H1 (cell line): ENCODE data around the gene ALG14. TPM values are rescaled to one million over a fixed set of nuclear protein-coding genes. Genes with fewer than 3 reads are reported as not detected.

Experiments used
- CTCF ChIA-PET: fragments of 300-600 bp; sonication (Branson Sonifier 250); formaldehyde crosslinking; loops from one replicate; lab custom pipeline; 2021; ENCODE audit not compliant: partially characterized antibody; lab: Charles Lee
- POLR2A ChIA-PET: fragments of 300-600 bp; sonication (Branson Sonifier 250); formaldehyde crosslinking; loops from one replicate; lab custom pipeline; 2021; ENCODE audit warnings: inconsistent platforms; ENCODE audit not compliant: partially characterized antibody; lab: Charles Lee
- DNase-seq, 2 experiments: peaks; one replicate each; pipeline versions ENCODE4 v3.0.0 to v3.0.0-alpha.2; 2010 to 2022; ENCODE audit warnings: low spot score in 2 of 2, low read depth in 1 of 2, mixed read lengths in 1 of 2
- FAIRE-seq: peaks from 2 replicates; lab custom pipeline; 2011; peaks lifted over from hg19 to GRCh38; lab: Jason Lieb, UNC
- H2AFZ ChIP-seq: 2 replicates; pipeline ENCODE4 v1.8.1; 2012; ENCODE audit warnings: low read length, inconsistent platforms
- H2AK5ac ChIP-seq: 2 replicates; pipeline ENCODE4 v1.6.1; 2013; ENCODE audit warnings: low read depth, low read length
- H2BK120ac ChIP-seq: replicated peaks from 2 replicates; pipeline ENCODE3; 2013; ENCODE audit warnings: low read depth, low read length, inconsistent platforms
- H2BK12ac ChIP-seq: 2 replicates; pipeline ENCODE4 v1.6.1; 2013; ENCODE audit warnings: low read depth, low read length
- H2BK15ac ChIP-seq: 2 replicates; pipeline ENCODE4 v1.6.1; 2013; ENCODE audit warnings: low read length
- H2BK20ac ChIP-seq: 2 replicates; pipeline ENCODE4 v1.6.1; 2013; ENCODE audit warnings: low read length
- H2BK5ac ChIP-seq: 2 replicates; pipeline ENCODE4 v1.6.1; 2013; ENCODE audit warnings: low read depth, low read length
- H3K14ac ChIP-seq: 2 replicates; pipeline ENCODE4 v1.6.1; 2013; ENCODE audit warnings: inconsistent platforms; ENCODE audit not compliant: insufficient read length
- H3K18ac ChIP-seq: 2 replicates; pipeline ENCODE4 v1.6.1; 2013; ENCODE audit warnings: low read length; ENCODE audit errors: extremely low read depth
- H3K23ac ChIP-seq: 2 replicates; pipeline ENCODE4 v1.6.1; 2013; ENCODE audit warnings: inconsistent platforms; ENCODE audit not compliant: insufficient read length
- H3K23me2 ChIP-seq: 2 replicates; pipeline ENCODE4 v1.6.1; 2013; ENCODE audit warnings: low read depth, low read length
- H3K27ac ChIP-seq: 2 replicates; pipeline ENCODE4 v1.6.1; 2011; ENCODE audit warnings: low read depth, low read length, inconsistent platforms
- H3K27me3 ChIP-seq, 4 experiments: replicated peaks in 1 of 4; 1 replicate in 1 of 4; 2 replicates in 3 of 4; pipeline versions ENCODE4 v1.6.1 to v1.8.1; 2011 to 2013; ENCODE audit warnings: low read length in 3 of 4, mild to moderate bottlenecking in 3 of 4, inconsistent platforms in 2 of 4, mixed read lengths in 2 of 4, moderate library complexity in 1 of 4; ENCODE audit not compliant: control insufficient read depth in 3 of 4, insufficient read depth in 3 of 4; ENCODE audit errors: extremely low read depth in 1 of 4
- H3K36me3 ChIP-seq, 4 experiments: 2 replicates each; pipeline versions ENCODE4 v1.6.1 to v1.8.1; 2011 to 2013; ENCODE audit warnings: mild to moderate bottlenecking in 4 of 4, low read length in 3 of 4, moderate library complexity in 2 of 4, control low read depth in 1 of 4, inconsistent platforms in 1 of 4; ENCODE audit not compliant: insufficient read depth in 4 of 4, control insufficient read depth in 2 of 4
- H3K4ac ChIP-seq: replicated peaks from 2 replicates; pipeline ENCODE3; 2013; ENCODE audit warnings: low read length, low read depth, mixed read lengths, inconsistent platforms; ENCODE audit not compliant: insufficient read length
- H3K4me1 ChIP-seq, 4 experiments: replicated peaks in 1 of 4; 1 replicate in 1 of 4; 2 replicates in 3 of 4; pipeline versions ENCODE4 v1.6.1 to v1.8.1; 2011 to 2013; ENCODE audit warnings: low read length in 3 of 4, inconsistent platforms in 2 of 4, mixed read lengths in 1 of 4; ENCODE audit not compliant: insufficient read depth in 4 of 4, control insufficient read depth in 3 of 4
- H3K4me2 ChIP-seq, 2 experiments: 2 replicates each; pipeline versions ENCODE4 v1.6.1 to v1.8.1; 2011 to 2013; ENCODE audit warnings: low read depth in 2 of 2, low read length in 2 of 2, control low read depth in 1 of 2, inconsistent platforms in 1 of 2, mild to moderate bottlenecking in 1 of 2; ENCODE audit not compliant: insufficient read depth in 1 of 2
- H3K4me3 ChIP-seq, 4 experiments: fragments of 200-600, 300-600 bp in 1 of 4; sonication (generic), shearing (Covaris generic), sonication (Bioruptor Twin) in 1 of 4; 2 replicates each; pipeline versions ENCODE4 v1.5.1 to v1.8.1; 2011 to 2016; ENCODE audit warnings: low read length in 4 of 4, low read depth in 3 of 4, control low read depth in 2 of 4, inconsistent platforms in 2 of 4, mild to moderate bottlenecking in 2 of 4, mixed read lengths in 1 of 4, moderate library complexity in 1 of 4; ENCODE audit not compliant: insufficient read depth in 2 of 4; ENCODE audit errors: extremely low read depth in 1 of 4
- H3K56ac ChIP-seq: replicated peaks from 2 replicates; pipeline ENCODE3; 2013; ENCODE audit warnings: low read depth, mild to moderate bottlenecking, mixed read lengths, low read length, inconsistent platforms; ENCODE audit not compliant: insufficient read length
- H3K79me1 ChIP-seq: 2 replicates; pipeline ENCODE4 v1.6.1; 2013; ENCODE audit warnings: low read depth, low read length, control low read depth
- H3K79me2 ChIP-seq, 2 experiments: 2 replicates each; pipeline versions ENCODE4 v1.6.1 to v1.8.1; 2012 to 2013; ENCODE audit warnings: low read length in 2 of 2, mild to moderate bottlenecking in 2 of 2, inconsistent platforms in 1 of 2; ENCODE audit not compliant: insufficient read depth in 2 of 2, control insufficient read depth in 1 of 2
- H3K9ac ChIP-seq, 4 experiments: replicated peaks in 1 of 4; 1 replicate in 1 of 4; 2 replicates in 3 of 4; pipeline versions ENCODE4 v1.6.1 to v1.8.1; 2011 to 2013; ENCODE audit warnings: low read depth in 3 of 4, low read length in 3 of 4, control low read depth in 2 of 4, mild to moderate bottlenecking in 2 of 4, moderate library complexity in 2 of 4, inconsistent platforms in 1 of 4; ENCODE audit errors: extremely low read depth in 1 of 4
- H3K9me3 ChIP-seq, 2 experiments: 2 replicates each; pipeline versions ENCODE4 v1.6.1 to v1.8.1; 2012 to 2013; ENCODE audit warnings: mild to moderate bottlenecking in 2 of 2, moderate library complexity in 2 of 2, control low read depth in 1 of 2, inconsistent platforms in 1 of 2, low read depth in 1 of 2, low read length in 1 of 2, mixed read lengths in 1 of 2; ENCODE audit not compliant: insufficient read depth in 2 of 2
- H4K20me1 ChIP-seq, 2 experiments: replicated peaks in 1 of 2; 2 replicates each; pipeline versions ENCODE3 to v1.8.1; 2011 to 2013; ENCODE audit warnings: inconsistent platforms in 2 of 2, low read length in 2 of 2, mild to moderate bottlenecking in 1 of 2; ENCODE audit not compliant: insufficient read depth in 2 of 2, control insufficient read depth in 1 of 2
- H4K5ac ChIP-seq: 2 replicates; pipeline ENCODE4 v1.6.1; 2013; ENCODE audit warnings: low read length, low read depth, mixed read lengths, inconsistent platforms; ENCODE audit not compliant: insufficient read length
- H4K8ac ChIP-seq: 2 replicates; pipeline ENCODE4 v1.8.0; 2013; ENCODE audit warnings: mild to moderate bottlenecking, moderate library complexity, low read length, inconsistent platforms; ENCODE audit not compliant: insufficient read depth; ENCODE audit errors: extremely low read depth
- H4K91ac ChIP-seq: replicated peaks from 2 replicates; pipeline ENCODE3; 2013; ENCODE audit warnings: low read length, mixed read lengths, inconsistent platforms; ENCODE audit not compliant: insufficient read length
- FOSL1 ChIP-seq: IDR thresholded peaks from 2 replicates; pipeline ENCODE4 v1.6.1; 2011; ENCODE audit warnings: mild to moderate bottlenecking, low read depth, low read length, moderate library complexity; ENCODE audit not compliant: insufficient read depth
- HDAC2 ChIP-seq, 2 experiments: fragments of 300-600 bp in 1 of 2; sonication (generic) in 1 of 2; IDR thresholded peaks; 2 replicates each; pipeline ENCODE4 v1.6.1; 2011 to 2012; ENCODE audit warnings: low read depth in 2 of 2, low read length in 2 of 2, mild to moderate bottlenecking in 2 of 2, moderate library complexity in 2 of 2, borderline replicate concordance in 1 of 2, inconsistent platforms in 1 of 2
- SIRT6 ChIP-seq: IDR thresholded peaks from one replicate; pipeline ENCODE4 v1.7.1; 2012; ENCODE audit warnings: low read length, inconsistent platforms
- SIX5 ChIP-seq: IDR thresholded peaks from 2 replicates; pipeline ENCODE4 v1.6.1; 2011; ENCODE audit warnings: mild to moderate bottlenecking, low read depth, low read length
- WGBS, 2 experiments: shearing (Covaris generic) in 1 of 2; methylation state at CpG; one replicate each; pipeline versions ENCODE4 v1.1.6 to v1.1.7; 2013 to 2015; ENCODE audit warnings: low lambda C conversion rate in 2 of 2, mixed read lengths in 2 of 2, inconsistent platforms in 1 of 2, low coverage in 1 of 2, missing lambda C conversion rate in 1 of 2; ENCODE audit not compliant: insufficient replicate concordance in 2 of 2, insufficient coverage in 1 of 2, insufficient read length in 1 of 2; ENCODE audit errors: extremely low coverage in 1 of 2, missing lambda C conversion rate in 1 of 2; 5-methylcytosine and 5-hydroxymethylcytosine counted together
- polyA plus RNA-seq, 7 experiments: library from polyadenylated mRNA; depleted of rRNA in 3 of 7; stranded (reverse) in 5 of 7; unstranded in 2 of 7; fragments of >200 nt in 5 of 7; fragments of 200-250 nt in 2 of 7; gene quantifications; 1 replicate in 5 of 7; 2 replicates in 1 of 7; 4 replicates in 1 of 7; pipeline versions ENCODE4 v1.2.1 to v1.2.3, GENCODE V29; 2011 to 2013; ENCODE audit warnings: missing spikeins in 2 of 7, mixed read lengths in 2 of 7
- total RNA-seq: library from RNA; stranded (reverse); fragmentation: NEBNext Ultra II Directional; extraction: Animal tissue kit (Norgen Biotek cat#: 25700); gene quantifications from 2 replicates; pipeline ENCODE4 v1.2.1, GENCODE V29; 2021
- TF ChIP-seq, protein P1 (sequence below): IDR thresholded peaks from 2 replicates; pipeline ENCODE4 v1.6.1; 2011; ENCODE audit warnings: low read depth, mild to moderate bottlenecking, low read length; ENCODE audit not compliant: insufficient read depth

ALG14 gene
- total and polyA plus RNA-seq, 2 of the 8 experiments (the other 6 are each of a cell fraction or from before 2014, with no cell fraction given) = 0.95 to 1.3 TPM

DNA sequence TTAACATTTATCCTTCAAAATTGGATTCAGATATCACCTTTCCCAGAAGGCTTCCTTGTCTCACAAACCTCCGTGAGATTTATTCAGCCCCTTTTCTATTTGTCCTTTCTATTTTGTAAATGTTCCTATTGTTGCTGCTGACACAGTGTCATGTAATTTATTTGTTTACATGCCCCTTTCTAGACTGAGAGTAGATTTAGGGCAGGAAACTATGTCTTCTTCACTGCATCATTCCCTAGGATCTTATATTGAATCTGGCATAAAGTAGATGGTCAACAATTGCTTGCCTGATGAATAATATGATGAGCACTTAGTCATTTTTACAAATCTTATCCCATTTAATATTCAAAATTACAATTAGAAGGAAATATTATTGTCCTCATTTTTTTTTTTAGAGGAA lies 137.7 kb downstream of the ALG14 start:
- H3K56ac ChIP-seq = no peak overlapping the region
- H3K4ac ChIP-seq = no peak overlapping the region
- H2BK5ac ChIP-seq = no peak overlapping the region
- H2BK20ac ChIP-seq = no peak overlapping the region
- TF ChIP-seq, protein P1, sequence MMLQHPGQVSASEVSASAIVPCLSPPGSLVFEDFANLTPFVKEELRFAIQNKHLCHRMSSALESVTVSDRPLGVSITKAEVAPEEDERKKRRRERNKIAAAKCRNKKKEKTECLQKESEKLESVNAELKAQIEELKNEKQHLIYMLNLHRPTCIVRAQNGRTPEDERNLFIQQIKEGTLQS = no peak
- no peak for TF ChIP-seq SIX5
- no peak for TF ChIP-seq FOSL1
- TF ChIP-seq SIRT6 = no peak
- no peak for TF ChIP-seq HDAC2 (IDR thresholded peaks at IDR 0.05; ENCODE audit: borderline replicate concordance in 1 of 2, low read depth in 2 of 2, low read length in 2 of 2)
- no peak overlapping the region for H4K8ac ChIP-seq
- H3K79me1 ChIP-seq = no peaks in the 10 kb centered on the region
- no peak overlapping the region for H2BK12ac ChIP-seq
- CTCF ChIA-PET = interaction anchor here (0.7 to 1.7 kb wide), 2 partner anchors 19 to 113 kb away, joined by 3 read pairs; no protein-coding TSS in a partner anchor
- WGBS, 2 experiments = 70% methylated on average over 1 of the region's 1 CpG; no CpG with 5 or more reads in 1 of the 2 experiments
- peaks cover 2 to 20% (median 10%) of the 10 kb centered on the region in 4 experiments; a peak in 4 of 7 replicates for H3K4me1 ChIP-seq
- H3K9me3 ChIP-seq = no peaks in the 10 kb centered on the region
- H3K27me3 ChIP-seq = no peaks in the 10 kb centered on the region
- H3K9ac ChIP-seq = no peak overlapping the region
- no peak overlapping the region for H2AK5ac ChIP-seq
- no peak overlapping the region for H4K5ac ChIP-seq
- H2BK15ac ChIP-seq = no peak overlapping the region
- POLR2A ChIA-PET = interaction anchor here (2.3 kb wide), 1 partner anchor 8 kb away, joined by 18 read pairs; the partner anchor contains the start of gene CNN3
- H3K23me2 ChIP-seq = no peaks in the 10 kb centered on the region
- no peak overlapping the region for H4K91ac ChIP-seq
- H3K4me3 ChIP-seq = no peak overlapping the region
- no peak overlapping the region for H2AFZ ChIP-seq
- FAIRE-seq (no peak), DNase-seq (no peak)
- no peak overlapping the region for H3K4me2 ChIP-seq
- no peak overlapping the region for H2BK120ac ChIP-seq
- H3K36me3 ChIP-seq = peaks cover 0 to 6% (median 2%) of the 10 kb centered on the region in 4 experiments; a peak in 3 of 8 replicates
- no peak overlapping the region for H3K27ac ChIP-seq
- H3K14ac ChIP-seq = no peak overlapping the region
- H3K23ac ChIP-seq = no peak overlapping the region
- no peaks in the 10 kb centered on the region for H4K20me1 ChIP-seq
- peaks cover 0 to 11% of the 10 kb centered on the region in 2 experiments; a peak in 2 of 4 replicates for H3K79me2 ChIP-seq
- no peak overlapping the region for H3K18ac ChIP-seq
